Femur (tissue), 1 donor: Measurements from ENCODE around the gene JPH3.
A peak's percentile ranks its signal among the peaks of the same experiment; 100 is the strongest.

ENCODE experiments used
- DNase-seq: peaks from one replicate; pipeline ENCODE4 v3.0.0-alpha.2; 2017

Gene JPH3

GRCh38 chr16:87602001-87602775, at the start of gene JPH3:
Gene JPH3 (plus strand): TSS chr16:87602508. CDS start chr16:87603147, 639 bp downstream.
- no peak for DNase-seq

- no peak for DNase-seq
Measured at GRCh38 chr16:87552772-87553573, 49.3 kb upstream of the JPH3 start.

DNA sequence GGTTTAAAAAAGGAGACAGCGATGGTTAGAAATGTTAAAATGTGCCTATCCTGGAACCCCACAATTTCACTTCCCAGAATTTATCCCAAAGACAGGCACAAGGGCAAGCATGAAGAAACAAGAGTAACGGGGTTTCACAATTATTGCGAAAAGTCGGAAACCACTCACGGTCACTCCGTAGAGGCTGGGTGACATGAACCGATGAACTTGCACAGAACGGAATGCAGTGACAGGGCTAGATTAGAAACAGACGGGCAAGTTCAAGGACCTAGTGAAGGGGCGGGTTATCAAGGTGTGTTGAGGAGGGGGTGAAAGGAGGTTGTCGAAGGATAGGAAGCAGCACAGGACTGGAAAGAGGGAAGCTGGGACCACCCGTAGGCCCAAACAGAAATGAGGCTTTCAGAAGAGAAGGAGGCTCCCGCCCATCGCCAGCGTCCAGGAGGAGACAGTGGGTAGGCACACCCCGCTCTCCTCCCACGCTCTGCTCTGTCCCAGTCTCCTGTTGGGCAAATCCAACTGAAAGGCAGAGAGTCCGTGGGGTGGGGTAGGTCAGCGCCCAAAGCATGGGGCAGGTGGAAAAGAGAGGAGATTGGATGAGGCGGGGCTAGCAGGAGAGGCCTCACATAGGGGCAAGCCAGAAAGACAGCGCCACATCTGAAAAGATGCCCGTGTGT, 47.4 kb upstream of the JPH3 start:
- DNase-seq = no peak

GRCh38 chr16:87555647-87556046, 46.7 kb upstream of the JPH3 start:
- DNase-seq = no peak

- peak; percentile 62 for DNase-seq
Measured at GRCh38 chr16:87556941-87557459, 45.3 kb upstream of the JPH3 start.

DNA sequence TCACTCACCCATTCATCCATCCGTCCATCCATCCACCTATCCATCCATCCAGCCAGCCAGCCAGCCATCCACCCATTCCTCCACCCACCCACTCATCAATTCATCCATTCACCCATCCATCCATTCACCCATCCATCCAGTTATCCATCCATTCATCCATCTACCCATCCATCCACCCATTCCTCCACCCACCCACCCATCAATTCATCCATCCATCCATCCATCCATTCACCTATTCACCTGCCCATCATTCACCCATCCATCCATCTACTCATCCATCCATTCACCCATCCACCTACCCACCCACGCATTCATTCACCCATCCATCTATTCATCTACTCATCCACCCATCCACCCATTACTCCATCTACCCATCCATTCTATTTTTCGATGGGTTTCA, 43.6 kb upstream of the JPH3 start:
- no peak for DNase-seq

DNA sequence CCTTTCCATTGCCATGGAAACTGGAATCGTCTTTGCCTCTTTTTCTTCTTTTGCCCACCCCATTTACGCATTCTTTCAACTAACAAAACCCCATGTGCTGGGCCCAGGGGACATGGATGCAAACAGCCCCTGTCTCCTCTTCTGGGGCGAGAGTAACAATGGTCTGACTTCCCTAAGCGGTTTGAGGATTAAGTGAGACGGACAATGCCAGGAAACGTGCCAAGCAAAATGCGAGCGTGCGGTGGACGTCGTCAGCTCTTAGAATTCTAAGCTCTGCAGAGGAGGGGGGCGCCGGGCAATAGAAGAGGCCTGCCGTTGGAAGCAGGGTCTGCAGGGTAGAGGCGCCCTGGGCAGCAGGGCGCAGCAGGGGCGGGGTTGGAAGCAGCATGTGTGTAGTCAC, 42.4 kb upstream of the JPH3 start:
- DNase-seq = no peak

DNA sequence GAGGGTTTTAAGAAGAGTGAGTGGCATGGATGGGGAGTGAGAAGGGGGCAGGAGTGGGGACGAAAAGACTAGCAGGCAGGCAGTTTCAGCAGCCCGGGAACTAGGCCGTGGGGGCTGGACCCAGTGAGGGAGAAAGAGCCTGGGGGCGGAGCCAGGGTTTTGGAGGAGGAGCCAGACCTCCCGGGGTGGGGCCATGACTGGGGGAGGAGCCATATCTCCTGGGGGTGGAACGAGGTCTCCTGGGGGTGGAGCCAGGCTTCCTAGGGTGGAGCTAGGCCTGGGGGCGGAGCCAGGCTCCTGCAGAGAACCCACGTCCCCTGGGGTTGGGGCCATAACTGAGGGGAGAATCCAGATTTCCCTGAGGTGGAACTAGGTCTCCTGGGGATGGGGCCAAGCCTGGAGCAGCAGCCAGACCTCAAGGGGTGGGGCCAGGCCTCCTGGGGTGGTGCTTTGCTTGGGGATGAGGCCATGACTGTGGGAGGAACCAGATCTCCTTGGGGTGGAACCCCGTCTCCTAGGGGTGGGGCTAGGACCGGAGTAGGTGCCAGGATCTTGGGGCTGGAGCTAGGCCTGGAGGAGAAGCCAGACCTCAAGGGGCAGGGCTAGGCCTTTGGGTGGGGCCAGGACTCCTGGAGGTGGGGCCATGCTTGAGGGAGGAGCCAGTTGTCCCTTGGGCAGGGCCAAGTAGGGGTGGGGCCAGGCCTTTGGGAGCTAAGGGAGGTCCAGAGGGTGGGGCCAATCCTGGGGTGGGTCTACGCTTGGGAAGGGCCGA, 41.7 kb upstream of the JPH3 start:
- no peak for DNase-seq

DNA sequence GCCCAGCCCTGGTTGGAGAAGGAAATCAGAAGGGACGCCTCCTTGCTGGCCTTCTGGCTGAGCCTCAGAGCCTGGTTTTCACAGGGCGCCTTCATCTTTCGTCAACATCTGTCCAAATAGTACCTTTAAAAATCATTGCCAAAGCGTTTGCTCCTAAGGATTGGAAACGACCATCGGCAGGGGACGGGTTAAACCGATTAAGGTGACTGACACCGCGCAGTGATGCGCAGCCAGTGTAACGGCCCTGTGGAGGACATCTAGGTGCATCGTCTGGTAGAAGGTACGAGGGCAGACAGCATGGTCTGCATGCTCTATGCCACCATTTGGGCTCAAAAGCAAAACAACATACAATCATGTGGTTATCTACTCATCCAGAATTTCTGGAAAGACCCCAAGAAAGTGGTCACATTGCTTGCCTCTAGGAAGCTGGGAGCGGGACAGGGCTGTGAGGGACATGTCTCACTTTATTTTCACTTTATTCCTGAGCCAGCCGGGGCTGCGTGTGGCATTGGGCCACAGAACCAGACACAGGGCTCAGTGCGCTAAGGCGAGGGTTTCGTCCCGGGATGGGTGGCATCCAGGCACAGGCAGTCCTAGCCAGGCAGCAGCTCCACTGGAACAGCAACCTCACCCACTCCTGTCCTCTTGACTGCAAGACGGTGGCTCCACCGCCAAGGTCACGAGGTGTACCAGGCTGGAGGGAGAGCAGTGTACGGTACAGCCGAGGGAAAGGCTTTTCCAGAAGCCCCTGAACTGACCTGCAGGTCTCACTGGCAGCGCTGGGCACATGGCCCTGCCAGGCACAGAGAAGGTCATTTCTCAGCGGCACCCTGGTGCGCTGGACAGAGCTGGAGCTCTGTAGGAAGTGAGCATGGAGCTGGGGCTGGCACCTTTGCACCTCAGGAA, 40.9 kb upstream of the JPH3 start:
- DNase-seq = no peak

DNA sequence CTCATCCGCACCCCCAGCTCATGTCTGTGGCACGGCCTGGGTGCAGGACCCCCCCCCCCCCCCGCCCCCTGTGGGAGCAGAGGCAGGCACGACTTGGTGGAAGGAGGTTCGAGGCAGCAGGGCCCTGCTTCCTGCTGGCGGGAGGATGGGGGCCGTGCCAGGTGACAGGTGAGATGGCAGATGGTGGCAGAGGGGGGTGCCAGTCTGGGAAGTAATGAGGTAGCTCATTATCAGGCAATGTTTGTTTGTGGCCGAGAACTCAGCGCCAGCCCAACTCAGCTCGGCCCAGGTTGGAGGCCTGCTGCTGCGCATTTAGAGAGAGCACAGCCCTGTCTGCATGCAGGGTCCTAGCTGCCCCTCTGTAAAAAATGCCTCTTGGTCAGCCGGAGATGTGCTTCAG, 40.1 kb upstream of the JPH3 start:
- DNase-seq = no peak

DNA sequence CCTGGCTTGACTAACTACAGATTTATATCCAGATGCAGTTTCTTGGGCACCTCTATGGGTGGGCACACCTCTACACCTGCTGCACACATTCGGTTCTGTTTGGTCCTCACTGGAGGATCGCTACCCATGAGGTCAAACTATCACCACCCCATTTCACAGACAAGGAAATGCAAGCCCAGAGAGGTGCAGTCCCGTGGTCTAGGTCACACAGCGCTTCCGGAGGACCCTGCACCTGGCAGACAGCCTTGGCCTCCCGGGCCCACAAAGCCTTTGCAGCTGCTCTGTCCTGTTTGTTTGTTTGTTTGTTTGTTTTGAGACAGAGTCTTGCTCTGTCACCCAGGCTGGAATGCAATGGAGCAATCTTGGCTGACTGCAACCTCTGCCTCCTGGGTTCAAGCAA, 39.3 kb upstream of the JPH3 start:
- no peak for DNase-seq

- no peak for DNase-seq
Measured at GRCh38 chr16:87563714-87564523, 38.4 kb upstream of the JPH3 start.

- no peak for DNase-seq
Measured at GRCh38 chr16:87564524-87564778, 37.9 kb upstream of the JPH3 start.

- peak; percentile 16 for DNase-seq
Measured at GRCh38 chr16:87569601-87570571, 32.4 kb upstream of the JPH3 start.

DNA sequence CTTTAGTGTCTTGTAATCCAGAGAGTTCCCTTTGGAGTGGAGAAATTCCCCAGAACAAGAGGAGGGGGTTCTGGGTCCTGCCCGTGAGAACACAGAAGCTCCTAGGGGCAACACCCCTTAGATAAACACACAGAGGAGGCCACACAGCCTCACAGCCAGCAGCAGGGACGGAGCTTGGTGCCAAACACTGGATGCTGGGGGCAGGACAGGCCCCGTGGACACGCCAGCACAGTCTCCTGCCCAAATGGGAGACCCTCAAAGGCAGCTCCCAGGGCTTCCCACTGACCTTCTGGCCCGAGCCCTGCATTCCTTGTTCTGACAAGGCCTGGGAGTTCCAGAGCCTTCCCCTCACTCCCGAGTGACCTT, 31.8 kb upstream of the JPH3 start:
- no peak for DNase-seq

GRCh38 chr16:87570938-87571867, 31.1 kb upstream of the JPH3 start:
- DNase-seq = peak; percentile 51

GRCh38 chr16:87571868-87572244, 30.5 kb upstream of the JPH3 start:
- no peak for DNase-seq

DNA sequence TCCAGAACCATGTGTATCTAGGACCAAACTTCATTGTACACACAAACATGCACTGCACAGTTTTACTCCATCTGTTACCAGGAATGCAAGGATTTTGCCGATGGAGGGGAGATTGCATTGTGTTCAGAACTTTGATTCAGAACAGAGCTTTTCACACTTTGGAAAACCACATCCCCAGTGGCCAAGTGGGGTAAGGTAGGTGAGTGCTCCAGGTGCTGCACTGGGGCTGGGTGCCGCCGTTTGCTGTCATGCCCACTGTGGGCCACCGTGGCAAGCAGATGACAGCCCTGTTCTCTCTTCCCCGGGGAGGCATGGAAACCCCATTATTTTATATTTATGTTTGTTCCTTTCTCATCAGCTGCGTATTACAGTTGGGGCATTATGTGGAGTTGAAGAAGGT, 29.3 kb upstream of the JPH3 start:
- no peak for DNase-seq
